Upper lobe of left lung (tissue), 4 donors: Measurements from ENCODE around the gene PRICKLE2.

Experiments used
- CTCF ChIP-seq, 6 experiments: fragments of 450-650 bp in 4 of 6; fragments of 200-600 bp in 2 of 6; sonication (generic) in 2 of 6; IDR thresholded peaks; one replicate each; pipeline ENCODE4 v1.5.1; 2016 to 2019; ENCODE audit warnings: antibody characterized with exemption in 6 of 6
- EP300 ChIP-seq, 4 donors: sonication (generic); formaldehyde crosslinking; IDR thresholded peaks; one replicate each; pipeline ENCODE4 v1.5.1; 2017; ENCODE audit warnings: antibody characterized with exemption in 4 of 4, control low read depth in 2 of 4
- POLR2A ChIP-seq, 4 donors: fragments of 450-650 bp; IDR thresholded peaks; one replicate each; pipeline ENCODE4 v1.5.1; 2016 to 2017; ENCODE audit warnings: antibody characterized with exemption in 4 of 4, mild to moderate bottlenecking in 2 of 4
- POLR2AphosphoS5 ChIP-seq, 2 donors: sonication (generic); formaldehyde crosslinking; IDR thresholded peaks; one replicate each; pipeline ENCODE4 v1.5.1; 2017; ENCODE audit warnings: antibody characterized with exemption in 2 of 2

- no peak for TF ChIP-seq CTCF (IDR thresholded peaks at IDR 0.05)
- no peak for TF ChIP-seq POLR2A (IDR thresholded peaks at IDR 0.05)
- TF ChIP-seq EP300 (IDR thresholded peaks at IDR 0.05) = peak in 1 of 4 donors; percentile 24
- TF ChIP-seq POLR2AphosphoS5 (IDR thresholded peaks at IDR 0.05) = no peak
These were observed 63.7 kb downstream of the PRICKLE2 start for GRCh38 chr3:64161481-64161952.
